Stimulated activated effector memory CD8-positive, alpha-beta T cell treated with anti-CD3 and anti-CD28 coated beads, Interleukin-12 subunit alpha, Interleukin-12 subunit beta, amount 100 ng/mL, for 72 hours (primary cell): Measurements from ENCODE around the gene TPD52L2.
A peak's percentile ranks its signal among the peaks of the same experiment; 100 is the strongest.

Experiments
- ATAC-seq: fragments of 150-1000 bp; cut with Tn5 transposase; 2 replicates; pipeline ENCODE4 v1.10.0; 2021
- DNase-seq, 2 donors: peaks; one replicate each; pipeline ENCODE4 v3.0.0; 2021 to 2022; ENCODE audit warnings: low spot score in 2 of 2
- H3K27ac Mint-ChIP-seq: one replicate; pipeline ENCODE4 v1.8.0; 2022; ENCODE audit warnings: mild to moderate bottlenecking, mixed read lengths
- H3K36me3 Mint-ChIP-seq: one replicate; pipeline ENCODE4 v1.8.0; 2022; ENCODE audit warnings: mild to moderate bottlenecking, mixed read lengths
- H3K4me1 Mint-ChIP-seq: one replicate; pipeline ENCODE4 v1.8.0; 2022; ENCODE audit warnings: mixed read lengths
- H3K4me3 Mint-ChIP-seq: one replicate; pipeline ENCODE4 v1.8.0; 2022; ENCODE audit warnings: mild to moderate bottlenecking, mixed read lengths
- H3K9me3 Mint-ChIP-seq: one replicate; pipeline ENCODE4 v1.8.0; 2022; ENCODE audit warnings: mixed read lengths

The TPD52L2 gene

DNA sequence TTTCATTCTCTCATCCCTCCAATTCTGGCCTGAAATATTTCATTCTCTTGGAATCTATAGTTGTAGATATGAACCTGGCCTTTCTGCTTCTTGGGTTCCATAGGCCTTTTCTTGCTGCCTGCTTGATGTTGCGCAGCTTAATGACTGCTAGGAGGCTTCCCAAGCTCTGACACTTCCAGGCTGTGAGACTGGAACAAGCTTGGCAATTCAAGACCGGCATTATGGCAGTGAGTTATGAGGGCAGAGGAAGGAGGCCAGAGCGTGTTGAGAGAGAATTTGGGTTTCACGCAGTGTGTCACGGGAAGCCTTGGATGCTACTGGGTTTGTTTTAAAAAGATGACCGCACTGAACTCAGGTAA lies 28.9 kb downstream of the TPD52L2 start:
- Mint-ChIP-seq H3K9me3 (no peaks in the 10 kb centered on the region), H3K4me3 (peak overlapping the region; percentile 75), H3K36me3 (peaks cover 76% of the 10 kb centered on the region), H3K27ac (peak overlapping the region; percentile 90), H3K4me1 (peaks cover 33% of the 10 kb centered on the region)
- ATAC-seq (no peak), DNase-seq (no peak)

DNA sequence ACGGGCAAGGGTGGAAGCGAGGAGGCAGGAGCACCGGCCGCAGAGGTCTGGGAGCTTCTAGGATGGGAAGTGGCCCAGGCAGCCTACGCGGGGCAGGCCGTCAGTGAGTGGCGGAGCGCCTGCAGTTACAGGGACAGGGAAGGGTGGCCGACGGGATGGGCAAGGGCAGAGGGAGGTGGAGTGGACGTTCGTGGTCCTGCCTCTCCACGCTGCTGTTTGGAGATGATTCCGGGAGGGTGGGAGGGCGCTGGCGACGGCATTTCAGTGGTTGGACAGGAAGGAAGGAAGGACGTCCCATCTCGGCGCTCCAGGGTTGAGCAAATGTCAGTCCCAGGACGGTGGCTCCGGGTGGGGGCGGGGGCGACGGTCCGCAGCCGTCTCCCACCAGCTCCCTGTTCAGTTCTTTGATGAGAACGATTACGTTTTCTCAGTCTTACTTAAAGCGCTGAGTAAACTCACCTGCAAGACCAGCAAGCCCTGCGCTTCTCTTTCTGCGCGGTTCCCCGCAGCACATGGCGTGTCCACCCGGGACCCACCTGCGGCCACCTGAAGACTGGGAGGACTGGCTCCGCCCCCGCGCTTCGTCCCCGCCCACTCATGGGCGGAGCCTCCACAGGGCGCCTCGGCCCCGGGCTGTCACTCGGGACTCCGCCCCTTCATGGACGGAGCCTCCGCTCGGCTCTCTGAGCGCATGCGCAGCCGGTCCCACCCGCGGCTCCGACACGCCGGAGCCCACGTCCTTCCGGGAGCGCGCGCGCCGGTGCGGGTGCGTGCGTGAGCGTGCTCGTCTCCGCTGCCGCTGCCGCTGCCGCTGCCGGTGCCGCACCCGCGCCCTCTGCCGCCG lies 29.5 kb downstream of the TPD52L2 start, which contains the start of gene DNAJC5:
TSS of gene DNAJC5 (plus strand) at position 769 of the 844 bp plus-strand sequence. CDS start 33,220 bp downstream, outside the sequence.
- Mint-ChIP-seq H3K4me1 (peaks cover 33% of the 10 kb centered on the region), H3K36me3 (peaks cover 73% of the 10 kb centered on the region), H3K4me3 (peak within 1 kb of the TSS; percentile 75), H3K27ac (peak within 1 kb of the TSS; percentile 90), H3K9me3 (no peaks in the 10 kb centered on the region)
- ATAC-seq, result peak; percentile 89
- DNase-seq, result peak; percentile 95 to 97

DNA sequence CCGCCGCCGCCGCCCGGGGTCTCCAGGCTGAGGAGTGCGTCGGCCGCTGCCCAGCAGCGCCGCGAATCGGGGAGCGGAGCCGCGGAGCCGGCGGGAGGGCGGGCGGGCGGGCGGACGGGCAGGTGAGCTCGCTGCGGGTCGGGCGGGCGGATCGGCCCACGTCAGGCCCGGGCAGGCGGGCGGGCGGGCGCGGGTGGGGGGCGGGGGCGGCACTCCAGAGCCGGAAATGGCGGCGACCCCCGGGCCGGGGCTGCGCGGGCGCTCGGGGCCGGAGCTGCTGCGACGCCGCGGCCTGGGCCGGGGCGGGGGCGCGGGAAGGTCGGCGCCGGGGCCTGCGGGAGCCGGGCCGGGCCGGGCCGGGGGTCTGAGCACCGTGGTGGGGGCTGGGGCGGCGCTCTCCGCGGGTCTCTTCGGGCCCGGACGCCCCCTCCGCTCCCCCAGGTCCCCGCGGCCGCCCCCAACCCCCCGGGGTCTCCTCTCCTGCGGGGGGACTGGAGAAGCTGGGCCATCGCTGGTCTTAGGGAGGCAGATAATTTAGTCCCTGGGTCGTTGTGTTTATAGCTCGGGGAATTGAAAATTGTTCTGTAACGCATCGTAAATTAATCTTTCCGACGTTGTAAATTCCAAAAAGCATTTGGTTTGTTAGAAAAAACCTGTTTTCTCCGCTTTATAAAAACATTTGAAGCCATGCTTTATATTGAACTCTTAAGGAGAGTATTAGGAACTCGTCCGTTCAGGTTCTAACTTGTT lies 30.3 kb downstream of the TPD52L2 start:
- Mint-ChIP-seq H3K4me1 (peaks cover 33% of the 10 kb centered on the region), H3K36me3 (peaks cover 65% of the 10 kb centered on the region), H3K27ac (peak overlapping the region; percentile 90), H3K4me3 (peak overlapping the region; percentile 75), H3K9me3 (no peaks in the 10 kb centered on the region)
- DNase-seq (no peak), ATAC-seq (peak; percentile 11)

DNA sequence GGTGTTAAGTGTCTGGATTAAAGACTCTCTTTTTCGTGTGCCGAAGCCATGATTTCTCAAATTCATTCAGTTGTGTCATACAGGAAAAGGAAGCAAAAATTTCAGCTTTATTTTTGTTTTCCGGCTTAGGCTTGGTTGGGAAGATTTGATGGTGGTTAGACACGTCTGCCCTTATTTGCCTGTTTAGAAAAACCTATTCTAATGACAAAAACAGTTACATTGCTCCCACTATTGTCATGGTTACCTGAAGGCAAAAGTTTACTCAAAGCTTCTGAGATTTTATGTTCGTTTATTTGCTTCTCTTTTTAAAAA lies 30.8 kb downstream of the TPD52L2 start:
- DNase-seq (no peak), ATAC-seq (no peak)
- H3K36me3 Mint-ChIP-seq, result peaks cover 59% of the 10 kb centered on the region
- H3K4me3 Mint-ChIP-seq, result peak overlapping the region; percentile 75
- peaks cover 33% of the 10 kb centered on the region for H3K4me1 Mint-ChIP-seq
- peak overlapping the region; percentile 90 for H3K27ac Mint-ChIP-seq
- H3K9me3 Mint-ChIP-seq, result no peaks in the 10 kb centered on the region

DNA sequence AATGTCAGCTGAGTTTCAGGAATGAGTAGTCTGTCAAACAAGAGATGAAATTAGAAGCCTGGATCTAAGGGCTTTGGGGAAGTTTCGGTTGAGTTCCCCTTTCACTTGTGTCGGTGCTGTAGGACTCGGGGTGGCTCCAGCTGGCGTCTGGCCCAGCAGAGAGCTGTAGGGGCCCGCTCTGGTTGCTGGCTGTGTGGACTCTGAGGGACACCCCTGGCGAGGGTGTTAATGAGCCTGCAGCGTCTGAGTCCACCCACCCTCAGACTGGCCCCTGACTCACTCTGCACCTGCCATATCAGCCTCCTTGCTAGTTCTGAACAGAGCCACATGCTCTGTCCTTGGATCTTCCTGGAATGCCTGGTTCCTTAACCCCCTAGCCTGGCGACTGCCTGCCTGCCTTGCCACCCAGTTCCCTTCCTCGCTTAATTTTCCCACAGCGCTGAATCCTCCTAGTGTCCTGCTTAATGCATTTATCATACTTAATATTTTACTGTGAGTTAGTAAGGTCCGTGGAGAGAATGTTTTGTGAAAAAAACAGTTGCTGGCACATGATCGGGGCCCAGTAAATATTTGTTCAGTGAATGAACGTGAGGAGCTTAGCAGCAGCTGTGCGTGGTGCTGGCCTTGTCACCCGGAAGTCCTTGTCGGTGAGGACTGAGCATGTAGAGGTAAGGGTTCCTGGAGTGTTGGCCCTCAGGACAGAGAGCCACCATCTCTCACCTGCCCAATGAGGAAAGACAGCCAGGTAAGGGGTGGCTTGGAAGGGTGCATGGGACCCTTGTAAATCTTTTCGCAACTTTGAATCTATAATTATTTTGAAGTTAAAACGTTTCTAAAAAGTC lies 31.4 kb downstream of the TPD52L2 start:
- Mint-ChIP-seq H3K4me3 (peak overlapping the region; percentile 75), H3K9me3 (no peaks in the 10 kb centered on the region), H3K36me3 (peaks cover 58% of the 10 kb centered on the region), H3K4me1 (peaks cover 38% of the 10 kb centered on the region), H3K27ac (peak overlapping the region; percentile 90)
- ATAC-seq (peak; percentile 50), DNase-seq (no peak)

DNA sequence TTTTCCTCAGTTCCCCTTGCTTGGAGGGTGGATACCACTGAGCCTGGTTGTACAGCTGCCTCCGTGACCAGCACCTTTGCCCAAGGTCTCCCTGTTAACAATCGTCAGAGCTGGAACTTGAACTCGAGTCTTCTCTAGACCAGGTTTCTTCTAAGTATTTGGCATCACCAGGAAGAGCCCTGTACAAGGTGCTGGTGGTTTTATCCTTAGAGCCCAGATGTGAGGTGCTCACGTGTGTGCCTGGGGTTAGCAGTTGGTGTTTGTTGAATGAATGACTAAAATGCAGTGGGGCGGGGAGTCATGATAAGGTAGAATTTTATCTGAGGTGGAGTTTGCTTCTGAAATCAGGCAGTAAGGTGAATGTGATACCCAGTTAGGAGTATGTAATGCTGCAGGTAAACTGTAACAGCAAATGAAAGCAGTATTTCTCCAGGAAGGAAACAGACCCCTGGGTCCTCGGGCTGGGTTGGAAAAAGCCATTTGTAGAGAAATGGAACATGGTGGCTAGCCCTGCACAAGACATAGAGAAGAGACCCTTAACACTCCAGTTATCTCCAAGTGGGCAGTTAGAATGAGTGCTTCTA lies 33.0 kb downstream of the TPD52L2 start:
- peaks cover 45% of the 10 kb centered on the region for H3K4me1 Mint-ChIP-seq
- H3K9me3 Mint-ChIP-seq, result no peaks in the 10 kb centered on the region
- H3K27ac Mint-ChIP-seq, result peak overlapping the region; percentile 30
- H3K4me3 Mint-ChIP-seq, result peak overlapping the region; percentile 75
- H3K36me3 Mint-ChIP-seq, result peaks cover 59% of the 10 kb centered on the region
- DNase-seq (no peak), ATAC-seq (no peak)

DNA sequence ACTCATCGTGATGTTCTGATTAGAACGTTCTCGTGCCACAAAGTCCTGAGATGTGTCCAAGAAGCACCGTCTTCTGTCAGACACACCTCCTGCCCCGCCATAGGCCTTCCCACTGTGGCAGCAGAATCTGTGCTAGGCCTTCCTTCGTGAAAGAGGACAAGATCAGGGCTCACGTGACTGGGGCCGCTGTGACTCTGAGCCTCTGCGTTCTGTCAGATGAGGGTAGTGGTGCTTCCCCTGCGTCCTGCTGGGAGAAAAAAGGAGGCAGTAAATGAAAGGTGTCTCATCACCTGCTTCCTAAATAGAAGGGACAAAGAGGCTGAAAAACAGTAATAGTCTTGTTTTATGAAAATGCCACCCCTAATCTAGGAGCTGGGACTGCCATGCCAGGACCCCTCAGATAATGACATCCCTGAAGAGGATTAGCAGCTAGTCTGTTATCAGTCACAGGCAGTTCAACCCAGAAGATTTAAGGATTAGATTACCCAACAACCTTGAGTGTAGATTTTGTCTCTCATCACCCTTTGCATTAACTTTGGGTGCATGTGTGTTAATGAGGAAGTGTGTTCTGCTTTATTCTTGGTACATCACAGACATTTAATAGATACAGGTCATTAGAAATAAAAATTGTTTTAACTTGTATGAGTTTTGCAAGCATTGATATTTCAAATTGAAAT lies 34.0 kb downstream of the TPD52L2 start:
- Mint-ChIP-seq H3K4me3 (no peak overlapping the region), H3K4me1 (peaks cover 44% of the 10 kb centered on the region), H3K36me3 (peaks cover 58% of the 10 kb centered on the region), H3K9me3 (no peaks in the 10 kb centered on the region), H3K27ac (no peak overlapping the region)
- ATAC-seq (no peak), DNase-seq (no peak)

DNA sequence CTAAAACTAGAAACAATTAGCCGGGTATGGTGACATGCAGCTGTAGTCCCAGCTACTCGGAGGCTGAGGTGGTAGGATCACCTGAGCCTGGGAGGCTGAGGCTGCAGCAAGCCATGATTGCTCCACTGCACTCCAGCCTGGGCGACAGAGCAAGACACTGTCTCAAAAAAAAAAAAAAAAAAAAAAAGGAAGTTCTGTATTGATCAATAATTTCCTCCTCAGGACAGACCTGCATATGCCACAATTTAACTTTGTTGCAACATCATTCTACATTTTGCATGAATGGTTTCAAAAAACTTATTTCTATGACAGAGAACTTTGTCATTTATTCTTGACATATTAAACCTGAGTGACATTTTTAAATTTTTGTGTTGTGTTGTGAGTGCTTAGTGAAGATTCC lies 35.3 kb downstream of the TPD52L2 start:
- Mint-ChIP-seq H3K27ac (no peak overlapping the region), H3K4me1 (peaks cover 37% of the 10 kb centered on the region), H3K9me3 (no peaks in the 10 kb centered on the region), H3K4me3 (no peak overlapping the region), H3K36me3 (peaks cover 64% of the 10 kb centered on the region)
- DNase-seq (no peak), ATAC-seq (no peak)

DNA sequence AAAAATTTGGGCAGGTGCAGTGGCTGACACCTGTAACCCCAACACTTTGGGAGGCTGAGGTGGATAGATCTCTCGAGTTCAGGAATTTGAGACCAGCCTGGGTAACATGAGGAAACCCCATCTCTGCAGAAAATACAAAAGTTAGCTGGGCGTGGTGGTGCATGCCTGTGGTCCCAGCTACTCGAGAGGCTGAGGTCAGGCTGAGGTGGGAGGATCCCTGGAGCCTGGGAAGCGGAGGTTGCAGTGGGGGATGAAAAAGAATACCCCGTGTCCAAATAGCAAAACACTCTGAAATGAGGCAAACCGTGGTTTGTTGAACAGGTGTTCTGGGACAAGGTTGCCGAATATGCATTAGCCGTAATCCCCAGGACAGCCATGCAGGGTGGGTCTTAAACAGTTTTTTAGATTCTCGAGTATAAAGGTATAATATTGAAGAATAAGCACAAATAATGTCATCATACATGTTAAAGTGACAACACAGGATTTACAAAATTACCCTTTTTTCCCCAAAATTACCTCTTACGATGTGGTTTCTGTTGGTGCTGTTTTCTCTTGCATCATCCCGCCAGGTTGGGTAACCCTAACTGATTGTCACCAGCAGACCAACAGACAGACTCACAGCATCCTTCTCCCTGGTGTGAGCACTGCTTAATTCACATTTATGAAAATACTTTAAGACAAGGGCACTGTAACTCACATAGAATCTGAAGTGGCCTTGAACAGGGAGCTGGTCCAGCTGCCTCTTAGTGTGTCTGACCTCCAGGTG lies 38.9 kb downstream of the TPD52L2 start:
- ATAC-seq, result no peak
- H3K27ac Mint-ChIP-seq, result no peak overlapping the region

DNA sequence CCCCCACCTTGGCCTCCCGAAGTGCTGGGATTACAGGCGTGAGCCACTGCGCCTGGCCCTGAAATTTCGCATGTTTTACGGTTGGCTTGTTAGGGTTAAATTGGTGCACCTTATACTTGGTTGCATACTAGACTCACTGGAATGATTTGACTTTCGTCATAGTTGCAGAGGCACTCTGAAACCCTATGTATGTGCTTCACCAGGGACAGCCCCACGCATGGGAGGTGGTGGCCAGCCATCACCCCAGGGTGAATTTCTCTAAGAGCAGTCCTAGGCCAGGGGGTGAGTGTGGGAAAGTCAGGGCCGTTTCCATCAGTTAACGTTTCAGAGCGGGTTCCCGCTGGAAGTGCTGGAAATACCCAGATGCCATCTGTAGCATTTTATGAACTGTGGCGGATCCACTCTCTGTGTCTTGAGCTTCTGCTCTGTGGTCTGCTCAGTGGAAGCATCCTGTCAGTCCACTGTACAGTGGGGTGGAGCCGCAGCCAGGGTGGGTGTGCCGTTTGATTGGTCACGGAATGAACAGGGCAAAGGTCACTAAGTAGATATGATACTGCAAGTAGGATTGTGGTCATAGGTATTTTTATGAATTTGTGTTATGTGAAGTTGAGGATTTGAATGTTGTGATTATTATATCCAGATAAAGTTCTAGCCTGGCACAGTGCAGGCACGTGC lies 43.1 kb downstream of the TPD52L2 start:
- no peak for DNase-seq
- H3K4me3 Mint-ChIP-seq, result no peak overlapping the region
- H3K27ac Mint-ChIP-seq, result peak overlapping the region; percentile 45

More for the DNA sequence above, 38.9 kb downstream of the TPD52L2 start:
- DNase-seq, result no peak
- peaks cover 41% of the 10 kb centered on the region for H3K36me3 Mint-ChIP-seq
- no peak overlapping the region for H3K4me3 Mint-ChIP-seq
- no peaks in the 10 kb centered on the region for H3K9me3 Mint-ChIP-seq
- peaks cover 22% of the 10 kb centered on the region for H3K4me1 Mint-ChIP-seq

DNA sequence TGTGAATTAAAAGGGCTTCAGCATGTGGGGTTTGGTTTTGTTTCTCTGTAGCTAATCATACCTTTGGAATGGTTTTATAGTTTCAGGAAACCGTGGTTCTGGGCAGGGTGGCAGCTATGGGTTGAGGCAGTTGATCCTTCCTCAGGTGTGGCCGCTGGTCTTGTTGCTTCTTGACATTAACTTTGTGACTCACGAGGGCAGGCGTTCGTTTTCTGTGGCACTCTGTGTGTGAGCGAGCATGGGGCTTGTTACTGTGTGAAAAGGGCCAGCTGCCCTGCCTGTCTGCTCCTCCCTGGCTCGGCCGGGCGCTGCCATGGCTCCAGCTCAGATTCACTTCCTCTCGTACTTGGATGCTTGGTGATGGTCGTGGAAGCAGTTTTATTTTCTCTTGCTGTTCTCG lies 46.1 kb downstream of the TPD52L2 start:
- Mint-ChIP-seq H3K4me3 (no peak overlapping the region), H3K4me1 (peaks cover 44% of the 10 kb centered on the region), H3K9me3 (peaks cover 2% of the 10 kb centered on the region), H3K36me3 (peaks cover 45% of the 10 kb centered on the region), H3K27ac (peak overlapping the region; percentile 71)
- DNase-seq (no peak), ATAC-seq (no peak)

More for the DNA sequence above, 43.1 kb downstream of the TPD52L2 start:
- no peaks in the 10 kb centered on the region for H3K9me3 Mint-ChIP-seq
- no peak for ATAC-seq
- H3K36me3 Mint-ChIP-seq, result peaks cover 46% of the 10 kb centered on the region
- peaks cover 35% of the 10 kb centered on the region for H3K4me1 Mint-ChIP-seq

DNA sequence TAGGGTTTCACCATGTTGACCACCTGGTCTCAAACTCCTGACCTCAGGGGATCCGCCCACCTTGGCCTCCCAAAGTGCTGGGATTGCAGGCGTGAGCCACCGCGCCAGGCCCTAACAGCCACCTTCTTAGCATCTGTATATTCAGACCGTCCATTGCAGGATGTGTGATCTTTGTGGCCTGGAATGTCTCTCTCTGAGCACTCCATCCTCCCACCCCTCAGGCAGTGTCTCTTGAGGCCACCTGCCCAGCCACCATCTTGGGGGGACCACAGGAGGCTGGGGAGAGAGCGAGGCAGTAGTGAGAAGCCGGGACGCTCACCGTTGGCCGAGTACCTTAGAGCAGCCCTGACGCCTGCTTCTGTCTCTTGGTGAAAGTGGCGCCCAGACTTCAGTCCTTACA lies 48.7 kb downstream of the TPD52L2 start:
- Mint-ChIP-seq H3K36me3 (peaks cover 51% of the 10 kb centered on the region), H3K27ac (no peak overlapping the region), H3K9me3 (peaks cover 3% of the 10 kb centered on the region), H3K4me3 (no peak overlapping the region), H3K4me1 (peaks cover 38% of the 10 kb centered on the region)
- DNase-seq (no peak), ATAC-seq (no peak)

DNA sequence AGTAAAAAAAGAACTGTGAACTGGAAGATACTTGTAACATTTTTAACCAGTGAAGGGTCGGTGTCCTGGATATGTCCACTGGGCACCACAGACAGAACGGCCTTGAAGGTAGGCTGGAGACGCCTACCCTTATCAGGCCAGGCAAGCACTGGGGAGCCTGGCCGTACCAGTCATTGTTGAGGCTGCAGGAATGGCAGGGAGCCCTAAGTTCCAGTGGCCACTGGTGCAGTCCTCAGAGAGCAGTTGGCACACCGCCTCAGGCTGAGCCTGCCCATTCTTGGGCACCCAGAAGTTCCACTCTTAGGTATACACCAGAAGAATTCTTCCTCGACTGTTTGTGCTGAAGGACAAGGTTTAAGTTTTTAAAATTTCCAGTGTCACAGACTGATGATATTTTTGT lies 50.4 kb downstream of the TPD52L2 start:
- Mint-ChIP-seq H3K4me1 (peaks cover 31% of the 10 kb centered on the region), H3K27ac (peak overlapping the region; percentile 64), H3K4me3 (no peak overlapping the region), H3K9me3 (peaks cover 3% of the 10 kb centered on the region), H3K36me3 (peaks cover 45% of the 10 kb centered on the region)
- ATAC-seq, result no peak
- no peak for DNase-seq
